Measurements from ENCODE around the gene KCTD12. TPM values are rescaled to one million over a fixed set of nuclear protein-coding genes. Genes with fewer than 3 reads are reported as not detected.

Gene KCTD12
- polyA plus RNA-seq, 2 donors, result 4.1 to 6.6 TPM

GRCh38 chr13:76830805-76831204, 55.4 kb downstream of the KCTD12 start:
- Histone ChIP-seq H3K36me3 (ENCODE audit: control insufficient read depth in 2 of 2, insufficient read depth in 2 of 2, low read length in 1 of 2) (no peaks in the 10 kb centered on the region), H3K27me3 (ENCODE audit: control insufficient read depth in 1 of 2, insufficient read depth in 2 of 2, low read length in 2 of 2) (no peaks in the 10 kb centered on the region), H3K4me3 (ENCODE audit: low read depth in 1 of 2, low read length in 2 of 2) (no peak overlapping the region), H3K9me3 (ENCODE audit: control insufficient read depth in 2 of 2, insufficient read depth in 1 of 2, low read depth in 1 of 2, low read length in 1 of 2) (no peaks in the 10 kb centered on the region), H3K4me1 (ENCODE audit: control insufficient read depth in 2 of 2, insufficient read depth in 2 of 2, low read length in 1 of 2) (peaks cover 0 to 2% of the 10 kb centered on the region in 2 donors), H3K27ac (ENCODE audit: low read depth in 2 of 2, low read length in 1 of 2) (no peak overlapping the region)
- 94 to 96% methylated on average over 10 of the region's 10 CpGs for WGBS, 2 donors

Other genes starting within 250 kb of the KCTD12 start
- gene ACOD1, start 62.1 kb upstream of the KCTD12 start, polyA plus RNA-seq, result not detected
- 1 to 10 TPM; 6.1 to 7.4 TPM for gene CLN5, start 105.7 kb upstream of the KCTD12 start, polyA plus RNA-seq
- gene FBXL3, start 140.8 kb upstream of the KCTD12 start, polyA plus RNA-seq, result 10 to 100 TPM; 11.5 to 17.9 TPM